ACC112 (cell line): ENCODE data around the gene THAP7.

ENCODE experiments used
- H2AFZ ChIP-seq: fragments of 200-600 bp; sonication (generic); one replicate; pipeline ENCODE4 v1.6.0; 2017; ENCODE audit warnings: antibody characterized with exemption, low read length; ENCODE audit not compliant: unreplicated experiment
- H3K27ac ChIP-seq: fragments of 200-600 bp; sonication (generic); 2 replicates; pipeline ENCODE4 v1.5.1; 2014; ENCODE audit warnings: low read depth, mild to moderate bottlenecking, antibody characterized with exemption, low read length, moderate library complexity
- H3K27me3 ChIP-seq: fragments of 200-600 bp; sonication (generic); 2 replicates; pipeline ENCODE4 v1.6.1; 2014; ENCODE audit warnings: mild to moderate bottlenecking, antibody characterized with exemption, low read length, moderate library complexity, mixed read lengths; ENCODE audit not compliant: insufficient read depth
- H3K36me3 ChIP-seq: fragments of 200-600 bp; sonication (generic); 2 replicates; pipeline ENCODE4 v1.6.1; 2016; ENCODE audit warnings: mild to moderate bottlenecking, antibody characterized with exemption, low read length, moderate library complexity, mixed read lengths; ENCODE audit not compliant: insufficient read depth
- H3K4me1 ChIP-seq: fragments of 200-600 bp; sonication (generic); one replicate; pipeline ENCODE4 v1.6.1; 2016; ENCODE audit warnings: low read length, mixed read lengths; ENCODE audit not compliant: insufficient read depth, unreplicated experiment, control insufficient read depth
- H3K4me3 ChIP-seq: fragments of 200-600 bp; sonication (generic); 2 replicates; pipeline ENCODE4 v1.5.1; 2014; ENCODE audit warnings: mild to moderate bottlenecking, low read depth, low read length
- H3K79me2 ChIP-seq: fragments of 200-600 bp; sonication (generic); one replicate; pipeline ENCODE4 v1.6.0; 2016; ENCODE audit warnings: low read length; ENCODE audit not compliant: control insufficient read depth, unreplicated experiment, insufficient read depth

THAP7 gene

DNA sequence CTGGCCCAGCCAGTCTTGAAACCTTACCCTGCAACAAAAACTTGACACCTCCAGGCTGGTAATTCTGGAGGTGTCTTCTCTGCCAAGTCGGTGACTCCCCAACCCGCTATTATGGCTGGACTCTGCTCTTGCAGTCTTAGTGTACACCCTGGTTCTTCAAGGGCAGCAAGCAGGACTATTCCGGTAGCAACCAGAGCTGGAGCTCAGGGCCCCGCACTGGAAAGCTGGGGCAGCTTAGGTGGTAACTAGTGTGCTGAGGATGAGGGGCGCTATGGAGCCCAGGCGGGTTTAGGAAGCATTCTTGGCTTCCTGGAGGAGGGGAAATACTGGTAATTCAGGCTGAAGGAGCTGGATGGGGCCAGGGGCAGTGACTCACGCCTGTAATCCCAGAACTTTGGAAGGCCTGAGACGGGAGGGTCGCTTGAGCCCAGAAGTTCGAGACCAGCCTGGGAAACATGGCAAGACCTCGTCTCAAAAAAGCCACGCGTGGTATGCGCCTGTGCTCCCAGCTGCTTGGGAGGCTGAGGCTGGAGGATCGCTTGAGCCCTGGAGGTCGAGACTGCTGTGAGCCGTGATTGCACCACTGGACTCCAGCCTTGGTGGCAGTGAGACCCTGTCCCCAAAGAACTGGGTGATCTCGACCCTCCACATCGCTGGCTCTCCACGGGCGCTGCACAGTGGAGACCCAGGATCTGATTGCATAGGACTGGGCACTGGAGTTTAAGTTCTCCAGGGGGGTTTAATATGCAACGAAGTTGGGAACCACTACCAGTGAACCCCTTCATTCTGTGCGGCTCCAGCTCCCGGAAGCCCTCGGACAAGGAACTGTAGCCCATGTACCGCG, 45.4 kb downstream of the THAP7 start:
- Histone ChIP-seq H3K4me3 (peak overlapping the region; percentile 82), H3K27me3 (no peaks in the 10 kb centered on the region), H2AFZ (no peak overlapping the region), H3K36me3 (0 out of 2 replicates have a peak, but pooled peaks cover under 1% of the 10 kb centered on the region), H3K79me2 (peaks cover 7% of the 10 kb centered on the region), H3K27ac (no peak overlapping the region), H3K4me1 (peaks cover 5% of the 10 kb centered on the region)

DNA sequence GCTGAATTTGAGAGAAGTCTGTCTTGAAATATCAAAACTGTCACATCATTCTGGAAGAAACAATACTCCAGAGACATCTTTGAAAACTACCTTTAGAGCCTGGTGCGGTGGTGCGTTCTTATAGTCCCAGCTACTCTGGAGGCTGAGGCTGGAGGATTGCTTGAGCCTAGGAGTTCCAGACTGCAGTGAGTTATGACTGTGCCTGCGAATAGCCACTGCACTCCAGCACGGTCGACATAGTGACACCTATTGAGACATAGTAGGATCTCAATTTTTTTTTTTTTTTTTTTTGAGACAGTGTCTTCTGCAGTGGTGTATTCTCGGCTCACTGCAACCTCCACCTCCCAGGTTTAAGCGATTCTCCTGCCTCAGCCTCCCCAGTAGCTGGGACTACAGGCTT, 46.4 kb downstream of the THAP7 start:
- peaks cover 9% of the 10 kb centered on the region for H3K4me1 ChIP-seq
- no peak overlapping the region for H3K27ac ChIP-seq
- H3K27me3 ChIP-seq, result no peaks in the 10 kb centered on the region
- peaks cover 9% of the 10 kb centered on the region for H3K79me2 ChIP-seq
- H3K4me3 ChIP-seq, result no peak overlapping the region
- H3K36me3 ChIP-seq, result 0 out of 2 replicates have a peak, but pooled peaks cover 9% of the 10 kb centered on the region
- H2AFZ ChIP-seq, result no peak overlapping the region

DNA sequence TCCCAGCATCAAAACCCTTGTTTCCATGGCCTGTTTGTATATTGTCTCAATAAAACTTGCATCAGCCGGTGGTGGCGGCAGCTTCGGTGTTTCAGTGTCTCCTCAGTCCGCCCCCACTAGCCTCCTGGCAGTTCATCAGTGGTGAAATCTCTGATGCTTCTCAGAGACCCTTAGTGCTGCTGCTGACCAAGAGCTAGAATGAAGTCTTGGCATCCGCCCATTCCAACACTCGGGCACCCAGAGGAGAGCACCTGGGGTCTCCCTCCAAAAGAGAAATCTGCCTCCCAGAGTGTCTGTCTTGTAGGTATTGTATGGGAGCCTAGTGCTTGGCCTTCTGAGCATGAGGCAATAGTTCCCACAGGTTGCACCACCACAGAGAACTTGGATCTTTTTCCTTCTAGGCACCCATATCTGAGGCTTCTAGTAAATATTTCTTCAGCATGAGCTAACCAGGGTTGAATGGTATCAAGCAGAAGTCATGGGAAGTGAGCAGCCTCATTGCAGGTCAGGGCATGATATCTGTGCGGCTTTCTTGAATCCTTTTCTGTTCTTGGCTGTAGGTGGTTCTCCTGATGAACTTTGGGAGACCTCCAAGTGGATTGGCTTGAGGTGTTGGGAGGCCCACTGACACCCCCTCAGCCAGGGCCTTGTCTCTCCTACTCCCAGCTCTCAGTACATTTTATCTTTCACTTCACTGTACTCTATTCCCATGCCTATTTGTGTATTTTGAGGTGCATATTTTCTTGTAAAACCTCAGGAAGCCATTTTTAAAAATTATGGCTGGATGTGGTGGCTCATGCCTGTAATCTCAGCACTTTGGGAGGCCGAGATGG, 48.0 kb downstream of the THAP7 start:
- H3K36me3 ChIP-seq, result 0 out of 2 replicates have a peak, but pooled peaks cover 16% of the 10 kb centered on the region
- H3K4me3 ChIP-seq, result no peak overlapping the region
- peaks cover 21% of the 10 kb centered on the region for H3K79me2 ChIP-seq
- H3K27ac ChIP-seq, result no peak overlapping the region
- no peak overlapping the region for H2AFZ ChIP-seq
- H3K27me3 ChIP-seq, result no peaks in the 10 kb centered on the region
- peaks cover 9% of the 10 kb centered on the region for H3K4me1 ChIP-seq

DNA sequence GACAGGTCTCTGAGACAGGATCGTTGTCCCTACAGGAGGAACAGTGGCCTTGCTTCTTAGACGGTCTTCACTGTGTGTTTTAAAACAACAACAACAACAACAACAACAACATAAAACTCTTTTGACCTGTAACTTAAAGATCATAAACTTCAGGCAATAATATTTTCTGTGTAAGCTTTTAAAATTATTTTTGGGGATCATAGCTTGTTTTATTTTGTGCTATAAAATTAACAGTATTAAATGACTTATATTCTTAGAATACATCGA, 48.6 kb downstream of the THAP7 start:
- 0 out of 2 replicates have a peak, but pooled peaks cover 16% of the 10 kb centered on the region for H3K36me3 ChIP-seq
- no peak overlapping the region for H3K4me3 ChIP-seq

DNA sequence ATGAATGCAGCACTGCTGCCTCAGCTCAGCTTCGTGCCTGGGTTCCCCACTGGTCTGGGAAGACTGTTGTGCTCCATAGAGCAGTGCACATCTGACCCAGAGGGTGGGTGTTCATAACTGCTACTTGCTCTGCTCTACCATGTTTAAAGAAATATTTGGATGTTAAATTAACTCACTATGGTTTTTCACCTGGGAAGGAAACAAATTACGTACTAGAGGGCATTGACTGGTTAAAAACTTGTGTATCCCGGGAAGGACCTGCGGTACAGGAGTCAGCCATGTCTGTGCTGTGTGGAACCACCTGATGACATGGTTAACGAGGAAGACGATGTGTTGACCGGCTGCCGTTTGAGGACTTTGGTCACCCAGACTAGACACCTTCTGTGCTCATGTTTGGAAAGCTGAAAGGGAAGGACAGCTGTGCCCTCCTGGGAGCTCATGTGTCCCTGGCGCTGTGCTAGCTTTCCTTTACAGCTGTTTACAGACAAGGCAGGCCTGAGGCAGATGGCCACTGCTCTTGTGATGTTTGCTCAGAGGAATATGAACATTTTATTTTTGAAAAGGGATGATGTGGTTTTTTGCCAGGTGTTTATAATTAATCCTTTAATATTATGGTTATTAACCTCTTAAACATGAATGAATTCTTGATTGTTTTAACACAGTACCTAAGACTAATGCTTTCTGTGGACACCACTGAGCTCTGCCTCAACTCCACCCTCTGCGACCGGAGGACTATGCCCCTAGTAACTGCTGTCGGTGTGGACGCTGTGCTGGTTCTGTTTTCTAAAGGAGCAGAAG, 49.2 kb downstream of the THAP7 start:
- H2AFZ ChIP-seq, result no peak overlapping the region
- 0 out of 2 replicates have a peak, but pooled peaks cover 16% of the 10 kb centered on the region for H3K36me3 ChIP-seq
- peaks cover 32% of the 10 kb centered on the region for H3K79me2 ChIP-seq
- H3K4me1 ChIP-seq, result peaks cover 6% of the 10 kb centered on the region
- H3K27ac ChIP-seq, result no peak overlapping the region
- no peaks in the 10 kb centered on the region for H3K27me3 ChIP-seq
- H3K4me3 ChIP-seq, result no peak overlapping the region

More for the DNA sequence above, 48.6 kb downstream of the THAP7 start:
- H3K27ac ChIP-seq, result no peak overlapping the region
- no peaks in the 10 kb centered on the region for H3K27me3 ChIP-seq
- H2AFZ ChIP-seq, result no peak overlapping the region
- peaks cover 27% of the 10 kb centered on the region for H3K79me2 ChIP-seq
- peaks cover 9% of the 10 kb centered on the region for H3K4me1 ChIP-seq

DNA sequence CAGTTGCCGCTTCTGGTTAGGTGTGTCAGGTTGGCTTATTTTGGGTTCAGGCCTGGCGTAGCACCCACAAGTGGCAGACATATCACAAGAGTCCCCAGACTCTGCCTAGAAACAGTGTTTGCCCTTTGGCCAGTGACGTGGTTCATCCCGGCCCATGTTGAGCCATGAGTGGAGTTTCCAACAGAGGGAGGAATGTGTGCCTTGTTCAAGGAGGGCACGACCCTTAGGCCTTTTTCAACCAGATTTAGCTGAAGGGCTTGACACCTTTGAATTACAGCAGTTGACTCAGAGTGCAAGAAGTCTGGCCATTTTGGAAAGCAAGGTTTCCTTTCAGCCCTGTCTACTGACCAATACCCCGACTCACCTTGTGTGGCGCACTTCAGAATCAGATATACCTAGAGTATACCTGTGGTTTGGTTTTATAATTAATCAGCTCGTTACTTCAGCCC, 50.0 kb downstream of the THAP7 start:
- peaks cover 4% of the 10 kb centered on the region for H3K4me1 ChIP-seq
- H3K27me3 ChIP-seq, result no peaks in the 10 kb centered on the region
- no peak overlapping the region for H3K27ac ChIP-seq
- no peak overlapping the region for H3K4me3 ChIP-seq
- 0 out of 2 replicates have a peak, but pooled peaks cover 16% of the 10 kb centered on the region for H3K36me3 ChIP-seq
- no peak overlapping the region for H2AFZ ChIP-seq
- peaks cover 38% of the 10 kb centered on the region for H3K79me2 ChIP-seq

DNA sequence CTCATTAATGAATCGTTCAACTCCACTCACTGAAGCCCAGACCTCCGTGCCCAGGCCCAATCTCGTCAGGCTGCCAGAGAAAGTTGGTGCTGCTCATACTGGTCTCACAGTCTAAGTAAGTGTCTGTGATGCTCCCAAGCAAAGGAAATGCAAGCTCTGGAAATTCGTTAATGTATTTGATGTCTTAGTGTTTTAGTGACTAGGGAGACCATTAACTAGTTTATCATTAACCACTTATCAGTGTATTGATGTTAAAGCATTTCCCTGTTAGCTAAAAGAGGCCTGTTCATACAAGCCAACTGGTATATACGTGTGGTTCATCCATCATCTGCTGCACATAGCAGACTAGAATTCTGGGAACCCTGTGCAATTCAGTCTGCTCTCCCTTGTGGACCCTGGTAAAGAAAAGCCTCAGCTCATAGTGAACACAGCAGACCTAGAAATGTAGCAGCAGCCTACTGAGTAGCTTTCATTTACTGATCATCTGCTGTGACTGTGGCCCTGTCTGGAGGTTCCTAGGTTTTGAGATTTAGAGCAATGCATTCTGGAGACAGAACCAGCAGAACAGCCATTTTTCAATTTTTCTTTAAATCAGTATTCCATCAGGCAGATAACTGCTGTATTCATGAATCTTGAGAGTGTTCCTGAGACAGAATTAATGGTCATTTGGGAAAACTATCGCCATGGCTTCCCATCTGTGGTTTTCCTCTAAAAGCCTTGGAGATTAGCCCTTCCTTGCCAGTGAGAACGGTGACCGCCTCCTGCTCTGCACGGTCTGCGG, 50.6 kb downstream of the THAP7 start:
- Histone ChIP-seq H3K4me3 (no peak overlapping the region), H2AFZ (no peak overlapping the region), H3K27ac (no peak overlapping the region), H3K36me3 (0 out of 2 replicates have a peak, but pooled peaks cover 16% of the 10 kb centered on the region), H3K27me3 (no peaks in the 10 kb centered on the region), H3K79me2 (peaks cover 44% of the 10 kb centered on the region), H3K4me1 (peaks cover 10% of the 10 kb centered on the region)

DNA sequence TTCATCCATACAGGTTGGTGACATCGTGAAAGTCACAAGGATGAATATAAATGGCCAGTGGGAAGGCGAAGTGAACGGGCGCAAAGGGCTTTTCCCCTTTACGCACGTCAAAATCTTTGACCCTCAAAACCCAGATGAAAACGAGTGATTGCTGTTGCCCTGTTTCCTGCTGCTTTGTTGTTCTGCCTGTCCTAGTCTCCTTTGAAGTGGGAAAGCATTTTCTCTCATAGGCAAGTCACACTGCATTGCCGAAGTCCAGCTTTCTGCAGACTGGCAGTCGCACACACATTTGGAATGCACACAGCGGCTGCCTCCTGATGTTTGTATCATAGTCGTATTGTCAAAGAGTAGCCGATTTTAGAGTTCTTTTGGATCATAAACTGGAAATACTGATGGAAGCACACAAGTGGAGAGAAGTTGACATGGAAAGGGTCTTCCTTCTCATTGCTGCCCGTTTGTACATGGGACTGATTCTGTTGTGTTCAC, 52.2 kb downstream of the THAP7 start:
- Histone ChIP-seq H3K27ac (no peak overlapping the region), H3K4me1 (peaks cover 23% of the 10 kb centered on the region), H3K36me3 (0 out of 2 replicates have a peak, but pooled peaks cover 16% of the 10 kb centered on the region), H3K4me3 (no peak overlapping the region), H3K27me3 (no peaks in the 10 kb centered on the region), H2AFZ (no peak overlapping the region), H3K79me2 (peaks cover 49% of the 10 kb centered on the region)
